SH-SY5Y (cell line): ENCODE measurements around the gene LYPD1.

Source experiments
- GATA2 ChIP-seq: IDR thresholded peaks from 2 replicates; pipeline ENCODE4 v1.6.1; 2011; ENCODE audit warnings: mild to moderate bottlenecking, low read depth, low read length
- GATA3 ChIP-seq: IDR thresholded peaks from 2 replicates; pipeline ENCODE4 v1.6.1; 2011; ENCODE audit warnings: low read depth, mild to moderate bottlenecking, low read length, moderate library complexity

DNA sequence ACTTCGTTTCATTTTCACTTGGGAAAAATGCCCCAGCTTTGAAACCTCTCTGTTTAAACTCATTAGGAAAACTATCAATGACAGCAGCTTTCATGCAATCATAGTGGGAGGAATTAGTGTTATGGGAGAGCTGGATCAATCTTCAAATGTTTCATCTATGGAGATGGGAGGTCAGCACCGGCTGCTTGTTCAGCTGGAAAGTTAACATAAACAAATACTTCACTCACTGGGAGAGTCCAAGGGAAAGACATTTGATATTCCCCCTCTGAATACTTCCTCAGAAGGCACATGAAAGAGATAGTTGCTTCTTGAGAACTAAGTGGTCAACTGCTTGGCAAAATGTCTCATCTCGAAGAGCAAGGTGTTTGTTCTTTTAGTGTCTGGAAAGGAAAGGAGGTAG, 7.3 kb downstream of the LYPD1 start:
- TF ChIP-seq GATA2 (no peak), GATA3 (no peak)
